HG03139 (cell line): ENCODE data around the gene GPR4.
"Not testable (repeated sequence)": the region's sequence is repeated elsewhere in the genome, so short reads cannot be mapped to it uniquely, and the experiment has no call there.

Source experiments
- ATAC-seq: cut with Tn5 transposase; IDR thresholded peaks from one replicate; pipeline ENCODE4 v1.9.1; 2021; ENCODE audit not compliant: unreplicated experiment

The GPR4 gene

DNA sequence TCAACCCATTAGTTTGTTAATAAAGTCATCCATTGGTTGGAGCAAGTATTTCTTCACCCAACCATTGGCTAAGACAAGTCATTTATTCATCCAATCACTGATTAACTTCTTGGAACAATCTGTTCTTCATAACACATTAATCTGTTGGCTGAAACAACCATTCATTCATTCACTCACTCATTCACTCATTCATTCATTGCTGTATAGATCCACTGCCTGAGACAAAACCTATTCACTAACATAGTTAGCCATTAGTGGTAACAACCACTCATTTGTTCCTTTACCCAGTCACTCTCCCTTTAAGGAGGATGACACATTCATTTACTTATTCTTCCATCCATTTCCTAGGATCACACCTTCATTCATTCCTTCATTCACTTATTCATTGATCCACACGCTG is 22.0 kb upstream of the GPR4 start:
- no peak for ATAC-seq

DNA sequence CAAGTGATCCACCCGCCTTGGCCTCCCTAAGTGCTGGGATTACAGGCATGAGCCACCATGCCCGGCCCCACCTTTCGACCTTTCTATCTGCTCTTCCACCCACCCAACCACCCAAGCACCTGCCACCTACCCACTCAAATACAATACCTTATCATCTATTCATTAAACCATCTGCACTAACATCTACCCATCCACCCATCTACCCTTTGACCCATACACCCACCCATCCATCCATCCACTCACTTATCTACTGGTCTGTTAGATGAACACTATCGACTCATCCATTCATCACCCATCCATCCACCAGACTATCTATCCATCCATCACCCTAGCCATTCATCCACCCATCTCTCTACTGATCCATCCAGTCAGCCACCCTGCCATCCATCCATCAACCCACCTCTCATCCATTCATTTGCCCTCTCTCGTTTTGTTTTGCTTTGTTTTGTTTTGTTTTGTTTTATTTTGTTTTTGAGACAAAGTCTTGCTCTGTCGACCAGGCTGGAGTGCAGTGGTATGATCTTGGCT is 20.0 kb upstream of the GPR4 start:
- ATAC-seq, result no peak

DNA sequence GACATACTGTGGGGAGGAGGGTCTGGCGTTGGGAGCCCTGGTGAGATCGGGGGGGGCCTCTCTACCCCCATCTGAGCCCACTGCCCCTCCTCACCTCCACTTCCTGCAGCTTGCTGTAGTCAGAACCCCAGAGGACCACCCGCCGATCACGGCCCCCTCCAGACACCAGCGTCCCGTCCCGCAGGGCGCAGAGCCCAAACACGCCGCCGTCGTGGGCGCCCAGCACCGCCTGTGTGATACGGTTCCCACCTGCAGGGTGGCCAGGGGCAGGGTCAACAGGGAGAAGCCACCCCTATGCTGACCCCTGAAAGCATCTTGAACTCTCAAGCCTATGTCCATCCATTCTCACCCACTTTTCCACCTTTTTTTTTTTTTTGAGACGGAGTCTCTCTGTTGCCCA is 19.4 kb upstream of the GPR4 start:
- no peak for ATAC-seq

DNA sequence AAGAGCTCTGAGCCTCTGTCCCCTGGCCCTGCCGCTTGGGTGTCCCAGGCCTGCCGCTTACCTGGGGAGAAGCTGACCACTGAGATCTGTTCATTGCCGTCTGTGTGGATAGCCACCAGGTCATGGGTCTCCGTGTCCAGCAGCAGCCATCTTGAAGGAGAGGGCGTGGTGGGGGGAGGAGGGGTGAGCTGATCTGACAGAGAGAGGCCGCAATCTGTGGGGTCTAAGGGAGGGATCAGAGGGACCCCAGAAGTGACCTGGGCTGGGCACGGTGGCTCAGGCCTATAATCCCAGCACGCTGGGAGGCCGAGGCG is 14.6 kb upstream of the GPR4 start:
- ATAC-seq, result no peak

DNA sequence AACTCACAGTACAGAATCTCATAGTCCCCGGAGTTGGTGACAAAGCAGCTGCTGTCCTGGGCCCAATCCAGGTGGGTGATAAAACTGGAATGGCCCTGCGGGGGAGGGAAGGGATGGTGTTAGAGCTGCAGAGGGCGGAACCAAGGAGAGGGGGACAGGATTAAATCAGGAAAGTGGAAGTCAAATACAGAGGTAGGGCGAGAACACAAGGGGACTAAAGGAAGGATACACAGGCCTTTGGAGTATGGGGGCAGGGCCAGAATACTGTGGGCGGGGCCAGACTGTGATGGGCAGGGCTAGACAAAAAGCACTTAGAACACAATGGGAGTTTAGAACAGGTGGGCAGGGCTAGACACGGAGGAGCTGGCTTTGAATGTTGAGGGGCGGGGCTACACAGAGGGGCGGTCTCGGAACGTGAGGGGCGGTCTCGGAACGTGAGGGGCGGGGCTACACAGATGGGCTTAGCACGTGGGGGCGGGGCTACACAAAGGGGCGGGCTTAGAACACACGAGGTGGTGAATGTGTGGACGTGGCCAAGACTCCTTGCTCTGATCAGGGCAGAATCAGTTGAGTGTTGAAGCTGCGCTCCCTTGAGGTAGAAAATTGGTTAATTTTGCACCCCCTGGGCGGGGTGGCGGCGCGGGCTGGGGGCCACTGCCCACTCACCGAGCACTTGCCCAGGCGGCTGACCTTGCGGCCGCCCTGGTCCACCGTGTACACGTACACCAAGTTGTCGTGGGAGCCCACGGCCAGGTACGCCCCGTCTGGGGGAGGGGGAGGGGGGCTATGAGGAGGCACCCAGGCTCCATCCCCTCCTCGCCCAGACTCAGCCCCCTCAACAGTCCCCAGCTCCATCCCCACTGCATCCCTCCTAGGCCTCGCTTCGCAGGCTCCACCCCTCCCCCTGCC is 14.0 kb upstream of the GPR4 start:
- ATAC-seq, result no peak

DNA sequence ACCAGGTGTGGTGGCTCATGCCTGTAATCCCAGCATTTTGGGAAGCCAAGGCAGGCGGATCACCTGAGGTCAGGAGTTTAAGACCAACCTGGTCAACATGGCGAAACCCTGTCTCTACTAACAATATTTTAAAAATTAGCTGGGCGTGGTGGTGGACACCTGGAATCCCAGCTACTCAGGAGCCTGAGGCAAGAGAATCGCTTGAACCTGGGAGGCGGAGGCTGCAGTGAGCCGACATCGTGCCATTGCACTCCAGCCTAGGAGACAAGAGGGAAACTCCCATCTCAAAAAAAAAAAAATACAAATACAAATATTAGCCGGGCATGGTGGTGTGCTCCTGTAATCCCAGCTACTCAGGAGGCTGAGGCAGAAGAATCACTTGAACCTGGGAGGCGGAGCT is 13.0 kb upstream of the GPR4 start:
- not testable (repeated sequence) for ATAC-seq

DNA sequence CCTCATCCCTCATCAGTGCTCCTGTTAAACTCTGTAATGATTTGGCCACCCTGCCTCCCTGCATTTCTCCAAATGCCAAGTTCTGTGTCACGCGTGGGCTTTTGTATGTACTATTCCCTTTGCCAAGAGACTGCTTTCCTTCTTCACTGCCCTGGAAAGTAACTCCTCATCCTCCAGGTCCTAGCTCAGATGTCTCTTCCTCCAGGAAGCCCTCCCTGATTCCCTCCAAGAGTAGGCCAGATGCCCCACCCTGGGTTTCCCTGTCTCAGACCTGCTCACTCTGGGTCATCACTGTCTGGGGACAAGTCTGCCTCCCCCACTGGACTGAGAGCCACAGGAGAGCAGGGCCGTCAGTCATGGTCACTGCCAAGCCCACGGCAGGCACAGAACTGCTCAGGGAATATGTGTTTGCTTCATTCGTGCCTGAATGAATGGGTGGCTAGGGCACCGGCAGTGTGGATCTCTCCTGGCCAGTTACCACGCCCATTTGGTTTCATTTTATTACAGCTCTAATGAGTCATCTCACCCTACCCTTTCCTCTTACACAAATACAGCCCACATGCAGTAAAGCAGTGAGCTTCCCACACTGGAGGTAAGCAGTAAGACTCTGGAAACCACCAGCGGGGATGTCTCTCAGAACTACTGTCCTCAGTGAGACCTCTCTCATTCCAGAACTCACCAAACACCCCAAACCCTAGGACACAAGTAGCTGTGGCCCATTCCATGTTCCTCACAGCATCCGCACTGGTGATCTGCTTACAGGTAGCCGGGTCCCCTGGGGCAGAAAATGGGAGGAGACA is 12.1 kb upstream of the GPR4 start:
- ATAC-seq, result no peak

DNA sequence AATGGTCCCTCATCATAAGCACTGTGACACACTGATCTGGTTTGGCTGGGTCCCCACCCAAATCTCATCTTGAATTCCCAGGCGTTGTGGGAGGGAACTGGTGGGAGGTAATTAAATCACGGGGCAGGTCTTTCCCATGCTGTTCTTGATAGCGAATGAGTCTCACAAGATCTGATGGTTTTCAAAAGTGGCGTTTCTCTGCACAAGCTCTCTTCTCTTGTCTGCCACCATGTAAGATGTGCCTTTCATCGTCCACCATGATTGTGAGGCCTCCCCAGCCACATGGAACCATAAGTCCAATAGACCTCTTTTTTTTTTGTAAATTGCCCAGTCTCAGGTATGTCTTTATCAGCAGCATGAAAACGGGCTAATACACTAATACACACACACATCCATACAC is 6.9 kb upstream of the GPR4 start:
- no peak for ATAC-seq

DNA sequence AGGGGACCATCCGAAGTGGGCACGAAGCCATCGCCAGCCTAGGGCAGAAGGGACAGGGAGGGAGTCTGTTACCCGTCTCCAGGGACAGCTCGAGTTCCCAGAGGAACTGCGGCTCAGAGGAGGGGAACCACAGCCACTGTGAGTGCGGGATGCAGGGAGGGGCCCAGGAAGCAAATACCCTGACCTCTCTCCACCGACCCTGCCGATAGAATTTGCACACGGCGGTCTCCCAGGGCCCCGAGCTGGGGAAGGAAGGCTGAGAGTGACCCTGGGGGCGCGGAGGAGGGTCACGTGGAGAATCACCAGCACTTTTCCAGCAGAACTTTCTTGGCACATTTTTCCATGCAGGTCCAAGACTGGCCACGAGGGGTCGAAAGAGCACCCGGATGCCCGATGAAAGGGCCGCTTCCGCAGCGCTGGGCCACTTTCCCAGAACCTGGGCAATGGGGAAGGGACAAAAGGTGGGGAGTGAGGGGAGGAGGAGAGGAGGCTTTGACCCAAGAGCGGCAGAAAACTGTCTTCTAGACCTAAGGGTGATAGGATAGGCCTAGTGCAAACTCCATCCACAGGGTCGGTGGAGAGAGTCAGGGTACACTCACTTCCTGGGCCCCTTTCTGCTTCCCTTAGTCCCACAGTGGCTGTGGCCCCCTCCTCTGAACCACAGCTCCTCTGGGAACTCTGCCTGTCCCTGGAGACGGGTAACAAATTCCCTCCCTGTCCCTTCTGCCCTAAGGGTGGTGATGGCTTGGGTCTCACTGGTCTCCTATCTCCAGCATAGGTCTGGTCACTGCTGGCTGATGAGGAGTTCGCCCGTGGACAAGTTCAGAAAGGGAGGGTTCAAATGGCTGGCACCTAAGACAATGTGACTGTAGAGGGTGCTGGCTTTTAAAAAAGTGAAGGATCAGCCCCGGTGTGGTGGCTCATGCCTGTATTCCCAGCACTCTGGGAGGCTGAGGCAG is 5.3 kb upstream of the GPR4 start:
- no peak for ATAC-seq

DNA sequence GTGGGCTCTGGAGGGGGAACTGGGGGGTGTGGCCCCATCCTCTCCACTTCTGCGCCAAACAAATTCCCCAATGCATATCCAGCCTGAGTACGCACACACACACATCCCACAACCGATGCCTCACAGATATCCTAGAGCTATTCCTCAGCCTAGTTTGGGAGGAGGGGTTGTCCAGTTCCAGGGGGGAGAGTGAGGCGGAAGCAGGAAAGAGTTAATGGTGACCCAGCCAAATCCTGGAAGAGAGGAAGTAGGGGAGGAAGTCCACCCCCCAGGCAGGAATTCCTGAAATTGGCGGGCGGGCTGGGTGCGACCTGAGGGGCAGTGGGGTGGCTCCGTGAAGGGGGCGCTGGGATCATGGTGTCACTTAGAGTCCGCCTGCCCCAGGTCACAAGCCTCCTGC is 897 bp downstream of the GPR4 start:
- ATAC-seq, result no peak

DNA sequence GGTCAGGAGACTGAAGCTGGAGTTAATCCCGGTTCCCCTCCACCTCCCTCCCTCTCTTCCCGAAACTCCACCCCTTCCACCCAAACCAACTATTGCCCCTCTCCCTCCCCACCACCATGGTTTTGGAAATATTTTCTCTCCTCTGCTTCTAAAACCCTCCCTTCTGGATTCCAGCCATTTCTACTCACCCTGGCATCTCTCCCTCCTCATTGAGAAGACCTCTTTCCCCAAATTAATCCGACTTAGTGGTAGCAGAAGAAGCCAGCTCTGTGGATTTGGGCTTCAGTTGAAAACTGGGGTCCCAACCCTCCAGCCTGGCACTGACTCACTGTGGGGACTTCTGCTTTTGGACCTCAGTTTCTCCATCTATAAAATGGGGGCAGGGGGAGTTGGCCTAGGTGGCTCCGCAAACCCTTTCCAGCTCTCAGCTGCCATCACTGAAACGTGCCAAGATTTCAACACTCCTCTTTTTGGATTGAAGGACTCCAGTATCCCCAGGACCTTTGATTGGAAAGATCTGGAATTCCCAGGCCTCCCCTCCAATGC is 1.6 kb downstream of the GPR4 start:
- no peak for ATAC-seq

DNA sequence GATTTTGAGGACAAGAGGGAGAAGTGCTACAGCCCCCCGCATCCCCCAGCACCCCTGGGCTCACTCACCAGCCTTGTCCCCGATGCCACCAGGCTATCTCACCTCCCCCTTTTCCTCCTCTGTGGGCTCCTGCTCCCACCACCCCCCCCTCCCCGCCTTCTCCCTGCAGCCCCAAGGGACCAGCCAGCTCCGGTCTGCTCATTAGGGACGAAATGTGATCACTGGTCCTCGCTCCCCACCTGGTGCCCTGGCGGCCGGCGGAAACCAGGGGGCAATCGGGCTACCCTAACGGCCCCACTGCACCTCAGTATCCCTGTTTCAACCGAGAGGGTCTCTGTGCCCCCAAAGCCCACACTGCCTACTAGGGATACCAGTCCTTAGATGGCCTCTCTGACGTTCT is 2.7 kb downstream of the GPR4 start:
- no peak for ATAC-seq

DNA sequence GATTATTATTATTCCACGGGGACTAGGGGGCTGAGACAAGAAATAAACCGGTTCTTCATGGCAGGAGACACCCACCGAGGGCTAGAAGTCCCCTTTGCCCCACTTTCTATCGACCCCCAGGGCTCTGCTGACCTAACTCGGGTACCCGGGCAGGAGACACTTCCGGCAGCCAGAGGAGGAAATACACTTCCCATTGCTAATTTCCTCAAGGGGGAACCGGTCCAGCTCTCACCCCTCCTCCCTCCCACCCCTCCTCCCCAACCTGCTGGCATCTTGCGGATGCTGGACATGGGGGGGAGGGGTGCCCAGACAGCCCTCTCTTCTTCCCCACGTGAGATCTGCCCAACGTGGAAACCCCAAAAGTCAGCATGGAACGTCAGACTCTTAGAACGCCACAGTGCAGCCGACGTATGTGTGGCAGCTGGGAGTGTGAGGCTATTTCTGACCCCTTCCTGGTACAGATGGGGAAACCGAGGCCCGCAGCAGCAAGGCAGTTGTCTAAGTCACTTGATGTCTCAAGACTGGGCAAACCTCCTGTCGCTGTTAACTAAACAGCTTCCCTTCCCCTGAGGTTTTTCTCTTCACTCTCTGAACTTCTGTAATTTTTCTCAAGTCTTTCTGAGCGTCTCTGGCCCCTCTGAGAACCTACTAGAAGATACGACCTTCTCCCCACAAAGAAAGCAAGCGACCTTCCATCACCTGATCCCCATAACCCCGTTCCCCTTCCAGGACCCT is 3.6 kb downstream of the GPR4 start:
- no peak for ATAC-seq

DNA sequence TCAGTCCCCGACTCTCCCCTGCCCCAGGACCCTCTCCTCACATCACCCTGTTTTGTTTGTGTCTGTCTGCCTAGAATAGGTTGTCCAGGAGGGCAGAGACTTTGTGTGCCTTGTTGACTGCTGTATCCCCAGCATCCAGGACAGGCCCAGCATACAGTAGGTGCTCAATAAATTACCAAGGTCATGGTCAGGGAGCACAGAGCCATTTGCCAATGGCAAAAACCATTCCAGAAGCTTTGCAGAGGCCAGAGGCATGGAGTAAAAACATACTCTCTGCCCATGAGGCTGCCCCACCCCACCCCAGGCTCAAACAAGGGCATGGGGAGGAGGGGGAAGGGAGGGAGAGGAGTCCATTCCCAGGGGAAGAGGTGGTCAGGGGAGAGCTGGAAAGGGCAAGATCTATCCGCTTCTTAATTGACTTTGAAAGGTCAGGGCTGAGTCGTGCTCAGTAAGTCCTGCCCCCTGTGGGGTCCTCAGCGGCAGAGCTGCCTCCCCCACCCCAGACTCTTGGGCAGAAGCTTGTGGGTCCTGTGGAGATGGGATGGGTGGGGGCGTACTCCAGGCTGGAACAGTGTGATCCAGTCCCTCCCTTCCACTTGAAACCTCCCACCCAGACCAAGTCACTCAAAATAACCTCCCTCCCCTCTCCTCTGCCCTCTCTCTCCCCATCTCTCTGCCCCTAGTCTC is 4.4 kb downstream of the GPR4 start:
- no peak for ATAC-seq

DNA sequence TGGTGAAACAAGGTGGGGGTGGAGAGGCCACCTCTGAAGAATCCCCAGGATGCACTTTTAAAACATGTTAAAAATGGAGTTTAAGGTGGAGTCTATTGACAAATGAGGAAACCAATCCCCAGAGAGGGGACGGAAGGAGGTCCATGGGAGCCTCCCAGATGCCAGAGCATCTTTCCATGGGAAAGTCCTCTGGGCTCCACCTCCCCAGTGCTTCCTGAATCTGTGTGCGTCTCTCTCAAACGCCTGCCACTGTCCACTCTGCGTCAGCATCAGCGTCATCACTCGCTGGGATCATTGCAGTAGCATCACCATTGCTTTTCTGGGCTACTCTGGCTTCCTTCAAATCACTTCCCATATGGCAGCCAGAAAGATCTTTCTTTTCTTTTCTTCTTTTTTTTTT is 6.2 kb downstream of the GPR4 start:
- no peak for ATAC-seq

DNA sequence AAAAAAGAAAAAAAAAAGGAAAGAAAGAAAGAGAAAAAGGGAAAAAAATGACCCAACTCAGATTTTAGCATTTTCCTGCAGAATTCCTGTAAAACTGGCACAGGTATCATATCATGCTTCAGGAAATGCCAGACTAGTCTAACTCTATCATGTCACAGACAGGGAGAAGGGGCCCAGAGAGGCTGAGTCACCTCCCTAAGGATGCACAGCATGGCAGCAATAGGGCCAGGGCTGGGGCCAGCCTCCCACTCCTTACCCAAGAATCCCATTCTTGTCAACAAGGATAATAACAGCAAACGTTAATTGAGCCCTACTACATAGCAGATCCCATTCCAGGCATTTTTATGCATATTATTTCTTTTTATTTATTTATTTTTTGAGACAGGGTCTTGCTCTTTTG is 8.5 kb downstream of the GPR4 start:
- ATAC-seq, result no peak

DNA sequence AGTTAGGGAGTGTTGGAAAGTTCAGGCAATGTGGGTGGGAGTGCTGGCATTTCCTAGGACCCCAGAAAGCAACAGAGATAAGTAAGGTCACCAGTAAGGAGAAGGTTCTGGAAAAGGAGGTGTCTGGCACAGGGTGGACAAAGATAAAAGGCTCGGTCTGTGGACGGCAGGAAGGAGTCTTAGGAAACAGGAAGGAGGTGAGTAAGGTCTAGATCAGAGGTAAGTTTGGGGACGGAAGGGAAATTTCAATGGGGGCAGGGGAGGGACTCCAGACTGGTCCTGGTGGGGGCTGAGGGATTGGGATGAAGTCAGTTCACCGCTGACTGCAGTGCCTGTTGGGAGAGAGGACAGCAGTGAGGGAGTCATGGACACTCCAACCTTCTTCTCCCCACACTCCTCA is 9.6 kb downstream of the GPR4 start:
- no peak for ATAC-seq

DNA sequence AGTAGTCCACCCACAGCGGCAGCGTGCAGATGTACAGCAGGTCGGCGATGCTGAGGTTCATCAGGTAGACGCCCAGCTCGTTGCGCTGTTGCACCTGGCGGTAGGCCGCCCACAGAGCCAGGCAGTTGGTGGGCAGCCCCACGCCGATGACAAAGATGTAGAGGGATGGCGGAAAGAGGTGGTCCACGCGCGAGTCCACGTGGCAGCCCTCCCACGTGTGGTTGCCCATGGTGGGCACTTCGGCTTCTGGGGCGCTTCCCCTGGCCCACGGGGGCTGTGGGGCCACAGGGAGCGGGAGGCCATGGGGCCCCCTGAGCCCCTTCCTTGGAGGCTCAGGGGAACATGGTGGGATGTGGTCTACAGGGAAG is 10.4 kb downstream of the GPR4 start:
- ATAC-seq, result no peak

DNA sequence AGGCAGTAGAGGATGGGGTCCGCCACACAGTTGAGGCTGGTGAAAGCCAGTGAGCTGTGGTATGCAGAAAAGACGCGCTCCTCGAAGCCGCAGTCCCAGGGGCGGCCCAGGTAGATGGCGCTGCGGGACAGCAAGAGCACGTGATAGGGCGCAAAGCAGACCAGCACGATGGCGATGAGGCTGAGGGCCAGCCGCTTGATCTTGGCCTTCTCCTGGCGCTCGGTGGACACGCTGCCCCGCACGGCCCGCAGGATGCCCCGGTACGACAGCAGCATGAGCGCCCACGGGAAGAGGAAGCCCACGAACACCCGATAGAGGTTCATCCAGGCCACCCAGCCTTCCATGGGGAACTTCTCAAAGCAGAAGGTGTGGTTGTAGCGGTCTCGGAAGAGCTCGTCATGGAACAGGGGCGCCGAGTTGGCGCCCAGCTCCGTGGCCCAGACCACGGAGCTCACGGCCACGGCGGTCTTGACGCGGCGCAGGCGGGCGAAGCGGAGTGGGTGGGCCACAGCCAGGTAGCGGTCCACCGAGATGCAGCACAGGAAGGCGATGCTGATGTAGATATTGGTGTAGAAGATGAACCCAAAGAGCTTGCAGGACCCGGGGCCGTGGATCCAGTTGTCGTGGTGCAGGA is 10.9 kb downstream of the GPR4 start:
- ATAC-seq, result no peak
